Stimulated activated CD8-positive, alpha-beta memory T cell treated with anti-CD3 and anti-CD28 coated beads, Interleukin-4, amount 100 ng/mL, for 4 hours (primary cell): ENCODE data around the gene ARPP21.
"Not testable (repeated sequence)": the region's sequence is repeated elsewhere in the genome, so short reads cannot be mapped to it uniquely, and the experiment has no call there.

ENCODE experiments used
- DNase-seq, 2 donors: peaks; one replicate each; pipeline ENCODE4 v3.0.0-alpha.2; 2020; ENCODE audit warnings: low read depth in 2 of 2, low spot score in 1 of 2

The ARPP21 gene

GRCh38 chr3:35639254-35640186 is at the start of gene ARPP21:
Gene ARPP21, plus strand, starts transcription at chr3:35639525. Its CDS starts 42,227 bp downstream, at chr3:35681752.
- no peak for DNase-seq

GRCh38 chr3:35592589-35593295 is 46.6 kb upstream of the ARPP21 start:
- no peak for DNase-seq

- DNase-seq = no peak
Observed at GRCh38 chr3:35594739-35595138, 44.6 kb upstream of the ARPP21 start.

GRCh38 chr3:35596335-35596995 is 42.9 kb upstream of the ARPP21 start:
- DNase-seq = no peak

- no peak for DNase-seq
Observed at GRCh38 chr3:35597490-35597889, 41.8 kb upstream of the ARPP21 start.

- DNase-seq = no peak
Observed at GRCh38 chr3:35598804-35599203, 40.5 kb upstream of the ARPP21 start.

- no peak for DNase-seq
Observed at GRCh38 chr3:35601959-35602358, 37.4 kb upstream of the ARPP21 start.

GRCh38 chr3:35602395-35602936 is 36.9 kb upstream of the ARPP21 start:
- DNase-seq = no peak

GRCh38 chr3:35616346-35616745 is 23.0 kb upstream of the ARPP21 start:
- no peak for DNase-seq

GRCh38 chr3:35617370-35617769 is 22.0 kb upstream of the ARPP21 start:
- DNase-seq = no peak

GRCh38 chr3:35620238-35620637 is 19.1 kb upstream of the ARPP21 start:
- DNase-seq = not testable (repeated sequence)

GRCh38 chr3:35624698-35625097 is 14.6 kb upstream of the ARPP21 start:
- no peak for DNase-seq

- DNase-seq = no peak
Observed at GRCh38 chr3:35633332-35634124, 5.8 kb upstream of the ARPP21 start.

GRCh38 chr3:35635407-35635806 is 3.9 kb upstream of the ARPP21 start:
- DNase-seq = no peak

GRCh38 chr3:35635926-35636683 is 3.2 kb upstream of the ARPP21 start:
- no peak for DNase-seq

- no peak for DNase-seq
Observed at GRCh38 chr3:35638251-35638979, 910 bp upstream of the ARPP21 start.

- DNase-seq = no peak
Observed at GRCh38 chr3:35638980-35639253, 408 bp upstream of the ARPP21 start.

GRCh38 chr3:35640190-35641165 is 1.2 kb downstream of the ARPP21 start:
- no peak for DNase-seq
